Measurements from ENCODE around the gene KRT80.

Gene KRT80

GRCh38 chr12:52145228-52146088 is 46.4 kb downstream of the KRT80 start:
- Histone ChIP-seq H3K4me3 (ENCODE audit: low read length) (no peak overlapping the region), H3K4me1 (ENCODE audit: control insufficient read depth, insufficient read depth, low read length) (peaks cover 9% of the 10 kb centered on the region), H3K27me3 (ENCODE audit: control insufficient read depth, insufficient read depth, low read length) (no peaks in the 10 kb centered on the region), H3K36me3 (ENCODE audit: control insufficient read depth, insufficient read depth, low read length) (no peaks in the 10 kb centered on the region), H3K27ac (ENCODE audit: low read length) (no peak overlapping the region), H3K9me3 (ENCODE audit: control insufficient read depth, insufficient read depth, low read length) (no peaks in the 10 kb centered on the region)
- no CpG with 5 or more reads among the region's 18 CpGs for WGBS (ENCODE audit: insufficient coverage, insufficient read length)
- no peak for DNase-seq (ENCODE audit: low read depth, low spot score)

DNA sequence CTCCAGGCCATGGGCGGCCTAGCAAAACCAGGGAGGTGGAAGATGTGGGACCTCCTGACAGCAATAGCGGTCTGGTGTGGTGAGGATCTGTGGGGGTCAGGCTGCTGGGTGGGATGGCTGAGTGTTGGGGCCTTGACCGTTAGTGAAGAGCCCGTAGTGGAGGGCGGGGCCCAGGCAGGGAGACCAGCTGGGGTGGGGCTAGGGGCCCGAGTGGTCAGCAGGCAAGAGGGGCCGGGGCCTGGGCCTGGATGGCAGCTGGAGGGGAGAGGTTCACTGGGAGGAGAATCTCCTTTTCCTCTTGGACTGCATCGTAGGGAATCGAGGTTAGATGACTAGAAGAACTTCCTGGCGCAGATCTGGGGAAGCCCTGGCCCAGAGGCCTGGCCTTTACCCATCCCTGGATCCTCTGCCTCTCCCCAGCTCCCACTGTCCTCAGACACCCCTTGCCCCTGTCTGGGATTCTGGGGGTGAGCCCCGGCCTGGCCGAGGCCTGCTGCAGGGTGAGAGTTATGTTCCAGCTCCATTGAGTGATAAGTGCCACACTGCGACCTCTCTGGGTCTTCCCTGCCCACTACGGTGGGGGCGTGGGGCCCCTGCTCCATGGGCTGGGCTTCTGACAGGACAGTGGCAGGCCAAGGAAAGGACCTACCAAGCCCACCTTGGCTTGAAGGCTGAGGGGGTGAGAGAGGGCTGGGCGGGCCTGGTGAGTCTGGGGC is 47.1 kb downstream of the KRT80 start:
- DNase-seq (ENCODE audit: low read depth, low spot score), result no peak
- no peaks in the 10 kb centered on the region for H3K36me3 ChIP-seq (ENCODE audit: control insufficient read depth, insufficient read depth, low read length)
- H3K9me3 ChIP-seq (ENCODE audit: control insufficient read depth, insufficient read depth, low read length), result no peaks in the 10 kb centered on the region
- H3K4me3 ChIP-seq (ENCODE audit: low read length), result no peak overlapping the region
- H3K4me1 ChIP-seq (ENCODE audit: control insufficient read depth, insufficient read depth, low read length), result peaks cover 9% of the 10 kb centered on the region
- no peaks in the 10 kb centered on the region for H3K27me3 ChIP-seq (ENCODE audit: control insufficient read depth, insufficient read depth, low read length)
- no CpG with 5 or more reads among the region's 16 CpGs for WGBS (ENCODE audit: insufficient coverage, insufficient read length)
- H3K27ac ChIP-seq (ENCODE audit: low read length), result no peak overlapping the region

- H3K27me3 ChIP-seq (ENCODE audit: control insufficient read depth, insufficient read depth, low read length), result no peaks in the 10 kb centered on the region
- no peak for DNase-seq (ENCODE audit: low read depth, low spot score)
- H3K36me3 ChIP-seq (ENCODE audit: control insufficient read depth, insufficient read depth, low read length), result no peaks in the 10 kb centered on the region; the same call in 1 of the 2 replicates
- H3K4me3 ChIP-seq (ENCODE audit: low read length), result no peak overlapping the region
- H3K4me1 ChIP-seq (ENCODE audit: control insufficient read depth, insufficient read depth, low read length), result peaks cover 3% of the 10 kb centered on the region
- no peak overlapping the region for H3K27ac ChIP-seq (ENCODE audit: low read length)
- no CpG with 5 or more reads among the region's 5 CpGs for WGBS (ENCODE audit: insufficient coverage, insufficient read length)
- H3K9me3 ChIP-seq (ENCODE audit: control insufficient read depth, insufficient read depth, low read length), result no peaks in the 10 kb centered on the region
Observed at GRCh38 chr12:52142431-52142830, 49.4 kb downstream of the KRT80 start.

DNA sequence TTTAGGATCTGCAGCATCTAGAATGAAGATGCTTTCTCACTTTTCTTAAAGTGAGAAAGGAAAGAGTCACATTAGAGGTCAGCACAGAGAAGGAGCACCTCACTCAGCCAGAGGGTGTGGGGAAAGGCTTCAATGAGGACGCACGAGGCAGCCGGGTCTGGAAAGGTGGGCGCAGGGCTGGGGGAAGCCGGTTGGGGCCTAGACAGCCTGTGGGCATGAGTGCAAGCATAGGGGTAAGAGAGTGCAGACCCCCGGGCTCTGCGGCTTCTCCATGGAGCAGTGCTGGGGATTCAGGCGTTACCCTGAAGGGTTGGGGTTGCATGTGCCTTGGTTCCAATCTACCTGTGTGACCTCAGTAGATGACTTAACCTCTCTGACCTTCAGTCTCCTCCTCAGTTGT is 49.9 kb downstream of the KRT80 start:
- no peaks in the 10 kb centered on the region for H3K9me3 ChIP-seq (ENCODE audit: control insufficient read depth, insufficient read depth, low read length)
- H3K4me3 ChIP-seq (ENCODE audit: low read length), result no peak overlapping the region
- no peak for DNase-seq (ENCODE audit: low read depth, low spot score)
- no peak overlapping the region for H3K27ac ChIP-seq (ENCODE audit: low read length)
- peaks cover 3% of the 10 kb centered on the region for H3K4me1 ChIP-seq (ENCODE audit: control insufficient read depth, insufficient read depth, low read length)
- H3K27me3 ChIP-seq (ENCODE audit: control insufficient read depth, insufficient read depth, low read length), result no peaks in the 10 kb centered on the region
- H3K36me3 ChIP-seq (ENCODE audit: control insufficient read depth, insufficient read depth, low read length), result no peaks in the 10 kb centered on the region; the same call in 1 of the 2 replicates
- no CpG with 5 or more reads among the region's 8 CpGs for WGBS (ENCODE audit: insufficient coverage, insufficient read length)

DNA sequence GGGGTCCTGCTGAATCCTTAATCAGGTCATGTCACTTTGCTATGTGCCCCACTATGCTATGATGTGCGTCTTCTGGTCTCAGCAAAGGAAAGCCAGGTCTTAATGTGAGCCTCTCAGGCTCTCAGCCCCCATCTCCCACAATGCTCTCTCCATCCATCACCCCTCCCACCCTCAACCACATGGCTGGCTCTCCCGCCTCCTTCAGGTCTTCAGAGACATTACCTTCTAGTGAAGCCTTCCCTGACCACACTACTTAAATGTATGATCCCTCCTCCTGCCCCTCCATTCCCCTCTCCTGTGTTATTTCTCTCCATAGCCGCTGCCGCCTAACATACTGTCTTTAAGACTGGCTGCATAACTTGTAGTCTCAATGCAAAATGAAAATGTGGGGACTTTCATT is 50.5 kb downstream of the KRT80 start:
- H3K9me3 ChIP-seq (ENCODE audit: control insufficient read depth, insufficient read depth, low read length), result no peaks in the 10 kb centered on the region
- DNase-seq (ENCODE audit: low read depth, low spot score), result no peak

GRCh38 chr12:52139579-52140062 is 52.2 kb downstream of the KRT80 start:
- Histone ChIP-seq H3K4me3 (ENCODE audit: low read length) (no peak overlapping the region), H3K36me3 (ENCODE audit: control insufficient read depth, insufficient read depth, low read length) (no peaks in the 10 kb centered on the region; the same call in 1 of the 2 replicates), H3K4me1 (ENCODE audit: control insufficient read depth, insufficient read depth, low read length) (peaks cover 3% of the 10 kb centered on the region; the same call in 1 of the 2 replicates), H3K9me3 (ENCODE audit: control insufficient read depth, insufficient read depth, low read length) (no peaks in the 10 kb centered on the region), H3K27me3 (ENCODE audit: control insufficient read depth, insufficient read depth, low read length) (no peaks in the 10 kb centered on the region), H3K27ac (ENCODE audit: low read length) (no peak overlapping the region)
- DNase-seq (ENCODE audit: low read depth, low spot score), result no peak
- no CpG with 5 or more reads among the region's 5 CpGs for WGBS (ENCODE audit: insufficient coverage, insufficient read length)

More for the DNA sequence above, 50.5 kb downstream of the KRT80 start:
- Histone ChIP-seq H3K4me3 (ENCODE audit: low read length) (no peak overlapping the region), H3K4me1 (ENCODE audit: control insufficient read depth, insufficient read depth, low read length) (peaks cover 3% of the 10 kb centered on the region), H3K27me3 (ENCODE audit: control insufficient read depth, insufficient read depth, low read length) (no peaks in the 10 kb centered on the region), H3K36me3 (ENCODE audit: control insufficient read depth, insufficient read depth, low read length) (no peaks in the 10 kb centered on the region; the same call in 1 of the 2 replicates), H3K27ac (ENCODE audit: low read length) (no peak overlapping the region)
- no CpG with 5 or more reads among the region's 4 CpGs for WGBS (ENCODE audit: insufficient coverage, insufficient read length)

DNA sequence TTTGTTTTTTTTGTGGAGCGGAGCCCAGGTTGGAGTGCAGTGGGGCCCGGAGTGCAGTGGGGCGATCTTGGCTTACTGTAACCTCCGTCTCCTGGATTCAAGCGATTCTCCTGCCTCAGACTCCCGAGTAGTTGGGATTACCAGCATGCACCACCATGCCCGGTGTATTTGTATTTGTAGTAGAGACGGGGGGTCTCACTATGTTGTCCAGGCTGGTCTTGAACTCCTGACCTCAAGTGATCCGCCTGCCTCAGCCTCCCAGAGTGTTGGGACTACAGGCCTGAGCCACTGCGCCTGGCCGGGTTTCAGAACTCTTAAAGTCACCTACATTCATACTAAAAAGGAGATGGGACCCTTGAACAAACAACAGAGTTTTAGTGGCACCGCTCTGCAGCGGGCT is 52.7 kb downstream of the KRT80 start:
- Histone ChIP-seq H3K27me3 (ENCODE audit: control insufficient read depth, insufficient read depth, low read length) (no peaks in the 10 kb centered on the region), H3K4me1 (ENCODE audit: control insufficient read depth, insufficient read depth, low read length) (peaks cover 3% of the 10 kb centered on the region; the same call in 1 of the 2 replicates), H3K36me3 (ENCODE audit: control insufficient read depth, insufficient read depth, low read length) (no peaks in the 10 kb centered on the region; the same call in 1 of the 2 replicates), H3K27ac (ENCODE audit: low read length) (no peak overlapping the region), H3K9me3 (ENCODE audit: control insufficient read depth, insufficient read depth, low read length) (no peaks in the 10 kb centered on the region), H3K4me3 (ENCODE audit: low read length) (no peak overlapping the region)
- no peak for DNase-seq (ENCODE audit: low read depth, low spot score)
- no CpG with 5 or more reads among the region's 13 CpGs for WGBS (ENCODE audit: insufficient coverage, insufficient read length)

DNA sequence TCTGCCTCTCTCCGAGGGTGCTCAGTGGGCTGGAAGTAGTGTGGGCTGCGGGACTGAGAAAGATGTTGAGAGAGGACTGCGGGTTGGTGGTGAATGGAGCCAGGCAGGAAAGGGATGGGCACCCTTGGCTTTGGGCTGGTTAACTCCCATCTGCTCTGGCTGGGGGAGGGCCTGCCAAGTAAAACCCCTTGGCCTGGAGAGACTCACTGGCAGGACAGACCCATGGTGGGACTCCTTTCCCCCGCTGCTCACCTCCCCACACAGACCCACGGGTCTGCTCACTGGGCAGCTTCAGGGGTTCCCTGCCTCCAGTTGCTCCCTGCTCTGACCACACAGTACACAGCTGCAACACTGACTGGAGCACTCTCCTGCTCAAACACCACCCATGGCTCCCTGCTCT is 54.1 kb downstream of the KRT80 start:
- DNase-seq (ENCODE audit: low read depth, low spot score), result no peak
- WGBS (ENCODE audit: insufficient coverage, insufficient read length), result no CpG with 5 or more reads among the region's 5 CpGs

DNA sequence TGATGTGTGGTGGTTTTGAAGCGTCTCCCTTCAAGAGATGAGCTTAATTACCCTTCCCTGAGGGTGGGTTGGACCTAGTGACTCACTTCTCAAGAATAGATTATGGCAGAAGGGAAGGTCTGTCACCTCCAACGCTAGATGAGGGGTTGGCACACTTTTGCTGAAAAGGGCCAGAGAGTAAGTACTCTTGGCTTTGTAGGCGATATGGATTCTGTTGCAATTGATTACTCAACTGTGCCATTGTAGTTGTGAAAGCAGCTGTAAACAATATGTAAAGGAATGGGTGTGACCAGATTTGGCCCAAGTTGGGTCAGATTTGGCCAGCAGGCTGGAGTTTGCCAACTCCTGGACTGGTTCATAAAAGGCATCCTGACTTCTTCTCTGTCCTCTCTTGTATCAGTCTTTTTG is 59.1 kb downstream of the KRT80 start:
- H3K27ac ChIP-seq (ENCODE audit: low read length), result no peak overlapping the region
- no peaks in the 10 kb centered on the region for H3K9me3 ChIP-seq (ENCODE audit: control insufficient read depth, insufficient read depth, low read length)
- H3K36me3 ChIP-seq (ENCODE audit: control insufficient read depth, insufficient read depth, low read length), result no peaks in the 10 kb centered on the region; the same call in 1 of the 2 replicates
- no peak overlapping the region for H3K4me3 ChIP-seq (ENCODE audit: low read length)
- no peaks in the 10 kb centered on the region for H3K27me3 ChIP-seq (ENCODE audit: control insufficient read depth, insufficient read depth, low read length)
- H3K4me1 ChIP-seq (ENCODE audit: control insufficient read depth, insufficient read depth, low read length), result peaks cover 3% of the 10 kb centered on the region
- WGBS (ENCODE audit: insufficient coverage, insufficient read length), result no CpG with 5 or more reads among the region's 3 CpGs
- DNase-seq (ENCODE audit: low read depth, low spot score), result no peak

More for the DNA sequence above, 54.1 kb downstream of the KRT80 start:
- no peak overlapping the region for H3K4me3 ChIP-seq (ENCODE audit: low read length)
- H3K9me3 ChIP-seq (ENCODE audit: control insufficient read depth, insufficient read depth, low read length), result no peaks in the 10 kb centered on the region
- no peaks in the 10 kb centered on the region; the same call in 1 of the 2 replicates for H3K36me3 ChIP-seq (ENCODE audit: control insufficient read depth, insufficient read depth, low read length)
- H3K27ac ChIP-seq (ENCODE audit: low read length), result no peak overlapping the region
- H3K27me3 ChIP-seq (ENCODE audit: control insufficient read depth, insufficient read depth, low read length), result no peaks in the 10 kb centered on the region
- no peaks in the 10 kb centered on the region for H3K4me1 ChIP-seq (ENCODE audit: control insufficient read depth, insufficient read depth, low read length)

GRCh38 chr12:52130711-52131110 is 61.1 kb downstream of the KRT80 start:
- Histone ChIP-seq H3K27me3 (ENCODE audit: control insufficient read depth, insufficient read depth, low read length) (no peaks in the 10 kb centered on the region), H3K4me1 (ENCODE audit: control insufficient read depth, insufficient read depth, low read length) (peaks cover 12% of the 10 kb centered on the region), H3K36me3 (ENCODE audit: control insufficient read depth, insufficient read depth, low read length) (no peaks in the 10 kb centered on the region), H3K9me3 (ENCODE audit: control insufficient read depth, insufficient read depth, low read length) (no peaks in the 10 kb centered on the region), H3K27ac (ENCODE audit: low read length) (no peak overlapping the region), H3K4me3 (ENCODE audit: low read length) (no peak overlapping the region)
- DNase-seq (ENCODE audit: low read depth, low spot score), result no peak
- WGBS (ENCODE audit: insufficient coverage, insufficient read length), result no CpG with 5 or more reads among the region's 5 CpGs

All from iPS DF 6.9 (cell line).